Body of pancreas (tissue), 4 donors: Measurements from ENCODE around the gene TFCP2L1.

Experiments
- POLR2A ChIP-seq, 3 donors: fragments of 450-650 bp; IDR thresholded peaks; one replicate each; pipeline ENCODE4 v1.6.1; 2016; ENCODE audit warnings: antibody characterized with exemption in 3 of 3, mild to moderate bottlenecking in 2 of 3
- TF ChIP-seq, protein P1 (sequence below), 7 experiments: fragments of 450-650 bp in 4 of 7; fragments of 200-600 bp in 3 of 7; sonication (generic) in 3 of 7; IDR thresholded peaks; one replicate each; pipeline ENCODE4 v1.5.1; 2016 to 2019; ENCODE audit warnings: antibody characterized with exemption in 7 of 7

DNA sequence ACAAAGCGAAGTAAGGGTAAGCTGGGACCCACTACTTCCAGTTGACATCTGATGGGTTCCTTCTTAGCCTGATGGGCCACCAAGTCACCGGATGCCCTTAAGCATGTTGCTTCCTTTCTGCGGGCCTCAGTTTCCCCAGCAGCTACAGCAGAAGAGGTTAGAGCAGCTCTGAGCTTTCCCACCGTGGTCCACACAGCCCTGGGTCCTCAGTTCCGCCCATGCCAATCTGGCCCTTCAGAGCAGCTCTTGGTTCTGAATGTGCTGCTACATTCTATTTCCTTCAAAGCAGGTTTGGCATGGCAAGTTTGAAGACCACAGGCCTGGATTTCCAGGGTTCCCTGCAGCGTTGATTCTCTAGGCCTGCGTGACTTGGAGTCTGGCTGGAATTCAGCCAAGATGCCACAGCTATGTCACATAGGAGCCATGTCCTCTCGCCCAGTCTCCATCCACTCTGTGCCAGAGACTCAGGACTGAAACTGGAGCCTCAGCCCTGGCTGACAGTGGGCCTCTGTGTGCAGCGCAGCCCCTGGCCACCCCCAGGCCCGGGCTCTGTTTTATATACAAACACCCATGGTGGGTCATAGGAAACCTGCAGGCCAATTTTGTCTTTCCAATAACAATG is 79.6 kb downstream of the TFCP2L1 start:
- no peak for TF ChIP-seq POLR2A (IDR thresholded peaks at IDR 0.05)
- TF ChIP-seq, protein P1, sequence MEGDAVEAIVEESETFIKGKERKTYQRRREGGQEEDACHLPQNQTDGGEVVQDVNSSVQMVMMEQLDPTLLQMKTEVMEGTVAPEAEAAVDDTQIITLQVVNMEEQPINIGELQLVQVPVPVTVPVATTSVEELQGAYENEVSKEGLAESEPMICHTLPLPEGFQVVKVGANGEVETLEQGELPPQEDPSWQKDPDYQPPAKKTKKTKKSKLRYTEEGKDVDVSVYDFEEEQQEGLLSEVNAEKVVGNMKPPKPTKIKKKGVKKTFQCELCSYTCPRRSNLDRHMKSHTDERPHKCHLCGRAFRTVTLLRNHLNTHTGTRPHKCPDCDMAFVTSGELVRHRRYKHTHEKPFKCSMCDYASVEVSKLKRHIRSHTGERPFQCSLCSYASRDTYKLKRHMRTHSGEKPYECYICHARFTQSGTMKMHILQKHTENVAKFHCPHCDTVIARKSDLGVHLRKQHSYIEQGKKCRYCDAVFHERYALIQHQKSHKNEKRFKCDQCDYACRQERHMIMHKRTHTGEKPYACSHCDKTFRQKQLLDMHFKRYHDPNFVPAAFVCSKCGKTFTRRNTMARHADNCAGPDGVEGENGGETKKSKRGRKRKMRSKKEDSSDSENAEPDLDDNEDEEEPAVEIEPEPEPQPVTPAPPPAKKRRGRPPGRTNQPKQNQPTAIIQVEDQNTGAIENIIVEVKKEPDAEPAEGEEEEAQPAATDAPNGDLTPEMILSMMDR (IDR thresholded peaks at IDR 0.05), result no peak
